Urothelium cell line (cell line): ENCODE results near the gene CEP89.
"Not testable (repeated sequence)": the region's sequence is repeated elsewhere in the genome, so short reads cannot be mapped to it uniquely, and the experiment has no call there.

Source experiments
- DNase-seq: peaks from one replicate; pipeline ENCODE4 v3.0.0; 2011; ENCODE audit warnings: low spot score, mixed read lengths
- FAIRE-seq: peaks from 2 replicates; lab custom pipeline; 2011; peaks lifted over from hg19 to GRCh38; lab: Jason Lieb, UNC

Gene CEP89

GRCh38 chr19:32872391-32872790 lies 99.4 kb downstream of the CEP89 start:
- FAIRE-seq (no peak), DNase-seq (no peak)

DNA sequence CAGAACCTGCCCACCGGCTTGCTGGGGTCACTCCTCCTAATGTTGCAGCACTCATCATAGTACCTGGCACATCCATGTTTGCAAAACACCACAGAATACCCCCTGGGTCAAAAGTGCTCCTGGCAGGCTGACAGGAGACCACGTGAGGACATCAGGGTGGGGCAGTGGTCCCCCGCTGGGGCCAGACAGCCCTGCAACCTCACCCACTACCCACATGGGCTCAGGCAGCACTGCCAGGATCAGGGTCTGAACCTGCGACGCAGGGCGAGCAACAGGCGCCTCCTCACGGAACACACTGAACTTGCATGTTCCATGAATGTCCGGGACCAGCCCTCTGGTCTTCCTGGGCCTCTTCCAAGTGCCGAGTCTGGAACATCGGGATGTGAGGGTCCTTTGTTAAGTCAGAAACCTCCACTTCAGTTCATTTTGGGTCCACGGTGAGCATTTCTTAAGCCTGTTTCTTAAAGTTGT lies 100.7 kb downstream of the CEP89 start:
- no peak for FAIRE-seq
- no peak for DNase-seq

DNA sequence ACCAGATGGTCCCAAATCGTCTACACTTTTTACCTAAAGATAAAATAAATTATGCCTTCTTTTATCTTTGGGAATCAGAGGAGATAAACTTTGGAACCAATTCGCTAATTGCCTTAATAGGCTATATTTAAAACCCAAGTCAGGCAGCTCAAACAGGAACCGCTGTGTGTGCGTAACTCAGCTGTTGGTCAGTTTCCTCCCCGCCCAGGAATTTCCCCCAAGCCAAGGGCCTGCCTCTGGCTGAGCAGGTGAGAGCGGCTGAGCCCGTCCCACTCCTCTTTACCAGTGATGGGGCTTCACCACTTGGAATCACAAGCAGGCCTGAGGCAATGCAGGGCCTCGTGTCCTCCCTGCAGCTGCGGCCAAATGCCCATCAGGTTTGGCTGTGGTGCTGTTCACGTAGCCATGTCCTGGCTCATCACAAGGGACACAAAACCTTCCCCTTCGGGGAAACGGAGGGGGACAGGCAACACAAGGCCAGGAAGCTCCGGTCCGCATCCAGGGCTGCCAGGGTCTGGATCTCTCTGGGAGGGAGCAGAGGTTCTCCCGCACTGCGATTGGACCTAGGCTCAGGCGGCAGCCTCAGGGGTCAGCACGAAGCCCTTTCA lies 101.7 kb downstream of the CEP89 start:
- no peak for FAIRE-seq

DNA sequence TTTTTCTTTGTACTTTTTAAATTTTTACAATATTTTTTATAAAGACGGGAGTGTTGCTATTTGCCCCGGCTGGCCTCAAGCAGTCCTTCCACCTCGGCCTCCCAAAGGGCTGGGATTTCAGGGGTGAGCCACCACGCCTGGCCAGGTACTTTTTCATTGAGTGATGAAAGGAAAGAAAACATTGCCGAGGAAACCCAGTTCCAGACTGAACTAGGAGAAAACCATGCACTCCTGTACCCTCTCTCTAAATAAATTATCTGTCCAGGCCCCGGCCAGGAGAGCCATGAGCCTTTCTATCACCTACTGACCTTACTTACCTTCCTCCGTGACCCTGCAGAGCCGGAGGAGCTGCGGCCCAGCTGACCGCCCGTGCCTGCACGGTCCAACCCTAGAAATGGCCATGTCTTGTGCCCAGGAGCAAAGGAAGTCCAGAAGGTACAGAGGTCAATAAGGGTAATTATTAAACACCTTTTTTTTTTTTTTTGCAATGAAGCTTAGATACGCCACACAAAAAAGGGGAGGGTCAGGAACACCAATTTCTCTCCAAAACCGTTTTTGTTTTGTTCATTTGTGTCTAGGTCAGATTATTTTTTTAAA lies 102.3 kb downstream of the CEP89 start, which contains the start of gene SLC7A9:
SLC7A9 (minus strand) TSS at position 399 of the 597 bp plus-strand sequence. CDS start 1,233 bp downstream, outside the sequence.
- FAIRE-seq = no peak
- no peak for DNase-seq

More for the DNA sequence above, 101.7 kb downstream of the CEP89 start:
- no peak for DNase-seq

- DNase-seq (no peak), FAIRE-seq (no peak)
These were observed 103.4 kb downstream of the CEP89 start for GRCh38 chr19:32868206-32868950.

GRCh38 chr19:32867436-32867835 lies 104.3 kb downstream of the CEP89 start:
- FAIRE-seq, DNase-seq: not testable (repeated sequence)

DNA sequence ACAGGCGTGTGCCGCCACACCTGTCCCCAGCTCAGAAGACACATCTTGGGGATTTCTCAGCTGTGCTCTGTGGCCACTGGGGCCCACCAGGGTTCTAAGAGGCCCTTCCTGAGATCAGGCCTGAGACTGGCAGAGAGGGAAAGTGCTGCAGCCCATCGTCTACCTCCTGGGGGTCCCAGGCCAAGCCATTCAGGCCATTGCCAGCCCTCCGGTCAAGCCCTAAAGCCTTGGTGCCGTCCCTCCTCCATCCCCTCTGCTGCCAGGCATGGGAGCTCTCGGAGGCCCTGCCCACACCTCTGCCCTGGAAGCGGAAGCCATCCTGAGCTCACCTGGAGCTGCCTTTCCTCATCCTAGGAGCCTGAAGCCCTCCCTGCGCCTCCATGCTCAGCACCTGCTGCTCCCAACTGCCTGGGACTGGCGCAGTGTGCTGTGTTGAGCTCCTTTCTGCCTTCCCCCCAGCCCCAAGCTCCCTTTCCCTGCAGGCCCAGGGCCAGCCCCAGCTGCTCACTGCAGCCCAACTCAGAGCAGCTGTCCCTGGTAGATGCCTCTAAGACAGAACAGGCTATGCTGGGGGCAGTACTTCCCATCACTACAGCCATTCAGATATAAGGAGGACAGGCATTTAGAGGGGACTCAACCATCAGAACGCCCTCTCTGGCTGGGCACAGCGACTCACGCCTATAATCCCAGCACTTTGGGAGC lies 105.0 kb downstream of the CEP89 start:
- FAIRE-seq = no peak
- no peak for DNase-seq

- no peak for FAIRE-seq
- DNase-seq = no peak
These were observed 105.7 kb downstream of the CEP89 start for GRCh38 chr19:32866061-32866460.

- FAIRE-seq (no peak), DNase-seq (no peak)
These were observed 106.4 kb downstream of the CEP89 start for GRCh38 chr19:32865326-32865725.

DNA sequence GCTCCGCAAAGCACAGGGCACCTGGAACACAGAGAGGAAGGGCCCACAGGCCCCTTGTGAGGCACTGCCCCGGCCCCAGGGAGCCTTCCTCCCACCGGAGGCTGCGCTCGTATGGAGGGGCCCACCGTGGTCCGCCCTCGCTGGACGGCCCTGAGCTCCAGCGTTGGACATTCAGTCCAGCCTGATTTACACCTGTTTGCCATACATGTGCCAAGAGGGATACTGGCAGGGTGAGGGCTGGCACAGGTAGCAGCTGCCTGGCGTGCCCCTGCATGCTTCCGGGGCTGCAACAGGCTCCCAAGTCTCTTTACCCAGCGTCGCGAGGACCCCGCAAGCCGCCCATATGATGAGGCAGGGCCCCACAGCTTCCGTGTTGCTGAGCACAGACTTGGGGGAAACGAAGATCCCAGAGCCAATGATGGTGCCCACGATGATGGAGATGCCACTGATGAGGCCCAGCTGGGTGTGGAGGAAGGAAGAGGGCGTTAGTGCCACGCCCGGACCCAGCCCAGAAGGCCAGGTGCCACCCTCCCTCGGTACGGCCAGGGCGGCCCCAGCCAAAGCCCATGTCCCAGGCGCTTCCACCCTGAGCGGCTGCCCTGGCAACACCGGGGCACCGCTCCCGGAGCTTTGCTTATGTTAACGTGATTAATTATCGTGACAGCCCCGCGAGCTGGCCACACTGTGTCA lies 107.3 kb downstream of the CEP89 start:
- FAIRE-seq = no peak
- DNase-seq = no peak

- FAIRE-seq (no peak), DNase-seq (no peak)
These were observed 107.9 kb downstream of the CEP89 start for GRCh38 chr19:32863841-32864240.

- no peak for FAIRE-seq
- DNase-seq = no peak
These were observed 108.5 kb downstream of the CEP89 start for GRCh38 chr19:32863301-32863700.

DNA sequence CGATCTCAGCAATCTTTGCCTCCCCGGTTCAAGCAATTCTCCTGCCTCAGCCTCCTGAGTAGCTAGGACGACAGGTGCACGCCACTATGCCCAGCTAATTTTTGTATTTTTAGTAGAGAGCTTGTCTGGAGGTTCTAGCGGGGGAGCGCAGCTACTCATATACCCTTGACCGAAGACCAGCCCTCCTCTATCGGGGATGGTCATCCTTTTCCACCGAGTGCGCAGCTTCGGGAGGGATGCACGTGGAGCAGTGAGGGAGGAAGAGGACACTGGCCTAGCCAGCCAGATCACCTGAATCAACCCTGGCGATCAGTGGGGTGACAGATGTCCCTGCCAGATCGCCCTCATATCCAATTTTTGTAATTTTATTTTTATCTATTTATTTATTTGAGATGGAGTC lies 109.0 kb downstream of the CEP89 start:
- DNase-seq = no peak
- no peak for FAIRE-seq

DNA sequence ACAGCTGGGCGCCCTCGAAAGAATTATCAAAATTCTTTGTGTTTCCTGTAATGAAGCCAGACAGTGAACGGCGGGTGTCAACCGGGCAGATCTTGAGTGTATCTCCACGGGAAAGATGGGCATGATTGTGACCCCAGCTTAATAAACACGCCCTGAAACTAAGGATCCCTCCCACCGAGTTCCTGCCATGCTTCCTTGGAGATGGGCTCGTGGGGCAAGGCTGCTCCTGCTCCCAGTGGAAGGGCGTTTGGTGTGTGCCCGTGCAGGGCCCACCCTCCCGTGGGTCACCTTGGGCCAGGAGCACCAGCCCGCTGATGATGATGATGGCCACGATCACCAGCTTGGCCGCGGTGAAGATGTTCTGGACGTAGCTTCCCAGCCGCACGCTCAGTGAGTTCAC lies 109.6 kb downstream of the CEP89 start:
- FAIRE-seq = peak; percentile 37
- no peak for DNase-seq

DNA sequence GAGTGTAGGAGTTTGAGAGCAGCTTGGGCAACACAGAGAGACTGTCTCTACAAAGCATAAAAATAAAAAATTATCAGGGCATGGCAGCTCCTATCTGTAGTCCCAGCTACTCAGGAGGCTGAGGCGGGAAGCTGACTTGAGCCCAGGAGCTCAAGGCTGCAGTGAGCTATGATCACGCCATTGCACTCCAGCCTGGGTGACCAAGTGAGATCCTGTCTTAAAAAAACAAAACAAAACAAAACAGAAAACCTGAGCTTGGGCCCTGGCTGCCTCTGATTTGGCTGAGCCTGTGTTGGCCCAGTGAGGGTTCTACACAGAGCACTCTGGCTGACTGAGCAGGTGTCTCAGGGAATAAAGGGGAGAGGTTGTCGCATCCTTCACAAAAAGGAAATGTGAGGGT lies 110.2 kb downstream of the CEP89 start:
- DNase-seq = no peak
- no peak for FAIRE-seq

GRCh38 chr19:32859591-32859990 lies 112.2 kb downstream of the CEP89 start:
- FAIRE-seq (no peak), DNase-seq (no peak)

DNA sequence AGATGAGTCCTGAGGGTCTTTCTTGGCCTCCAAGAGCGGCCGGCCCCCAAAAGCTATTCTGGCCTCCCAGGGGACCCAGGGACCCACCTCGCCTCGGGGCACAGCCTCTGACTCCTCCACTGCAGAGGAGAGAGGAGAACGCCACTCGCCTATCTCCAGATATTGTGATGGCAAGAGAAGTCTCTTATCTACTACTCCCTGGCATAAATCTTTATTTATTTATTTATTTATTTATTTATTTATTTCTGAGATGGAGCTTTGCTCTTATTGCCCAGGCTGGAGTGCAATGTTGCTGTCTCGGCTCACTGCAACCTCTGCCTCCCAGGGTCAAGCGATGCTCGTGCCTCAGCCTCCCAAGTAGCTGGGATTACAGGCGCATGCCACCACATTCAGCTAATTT lies 113.2 kb downstream of the CEP89 start:
- FAIRE-seq (no peak), DNase-seq (no peak)

DNA sequence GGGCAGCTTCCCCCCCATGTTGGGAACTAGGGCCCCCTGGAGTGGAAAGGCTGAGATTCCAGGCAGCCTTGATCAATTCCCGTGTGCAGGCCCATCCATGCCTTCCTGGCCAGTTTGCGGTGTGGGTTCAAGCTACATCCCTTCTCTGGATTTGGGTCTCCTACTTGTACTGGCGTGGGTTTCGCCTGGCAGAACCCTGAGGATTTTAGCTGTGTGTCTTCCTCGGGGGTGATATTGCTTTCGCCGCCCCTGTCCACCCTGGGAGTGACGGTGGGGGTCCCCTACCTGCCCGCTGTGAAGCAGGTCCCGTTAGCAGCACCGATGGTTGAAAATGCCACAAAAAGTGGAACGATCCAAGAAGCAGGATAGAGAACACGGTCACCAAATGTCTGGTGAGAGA lies 113.6 kb downstream of the CEP89 start:
- FAIRE-seq (no peak), DNase-seq (no peak)

GRCh38 chr19:32857584-32857983 lies 114.2 kb downstream of the CEP89 start:
- FAIRE-seq (no peak), DNase-seq (no peak)

DNA sequence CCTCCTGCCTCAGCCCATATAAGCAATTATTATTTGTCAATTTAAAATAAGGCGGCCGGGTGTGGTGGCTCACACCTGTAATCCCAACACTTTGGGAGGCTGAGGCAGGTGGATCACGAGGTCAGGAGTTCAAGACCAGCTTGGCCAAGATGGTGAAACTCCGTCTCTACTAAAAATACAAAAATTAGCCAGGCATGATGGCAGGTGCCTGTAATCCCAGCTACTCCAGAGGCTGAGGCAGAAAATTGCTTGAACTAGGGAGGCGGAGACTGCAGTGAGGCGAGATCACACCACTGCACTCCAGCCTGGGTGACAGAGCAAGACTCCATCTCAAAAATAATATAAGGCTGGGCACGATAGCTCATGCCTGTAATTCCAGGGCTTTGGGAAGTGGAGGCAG lies 114.9 kb downstream of the CEP89 start:
- not testable (repeated sequence) for FAIRE-seq, DNase-seq

- FAIRE-seq = no peak
- no peak for DNase-seq
These were observed 119.5 kb downstream of the CEP89 start for GRCh38 chr19:32852216-32852615.
